ENCODE results near the gene CBR1. TPM values are rescaled to one million over a fixed set of nuclear protein-coding genes. Genes with fewer than 3 reads are reported as not detected.
A peak's percentile ranks its signal among the peaks of the same experiment; 100 is the strongest.

Gene CBR1
- polyA plus RNA-seq, 6 donors from 2014 or later, result 15.4 to 44.6 (median 32.2) TPM

GRCh38 chr21:36115138-36115730 lies 45.4 kb downstream of the CBR1 start:
- H3K4me1 Mint-ChIP-seq, result peaks cover 12 to 20% (median 14%) of the 10 kb centered on the region in 3 donors
- no peak overlapping the region for H3K4me3 Mint-ChIP-seq
- no peak for DNase-seq
- ATAC-seq (ENCODE audit: low read depth in 2 of 2), result peak in 1 of 2 donors; percentile 34
- no peaks in the 10 kb centered on the region for H3K36me3 Mint-ChIP-seq
- no peaks in the 10 kb centered on the region for H3K27me3 Mint-ChIP-seq
- no peaks in the 10 kb centered on the region for H3K9me3 Mint-ChIP-seq
- peak overlapping the region in 1 of 6 donors; percentile 89 for H3K27ac Mint-ChIP-seq

- Mint-ChIP-seq H3K27me3 (no peaks in the 10 kb centered on the region), H3K27ac (no peak overlapping the region), H3K9me3 (no peaks in the 10 kb centered on the region), H3K4me3 (no peak overlapping the region), H3K4me1 (peaks cover 11 to 18% (median 14%) of the 10 kb centered on the region in 3 donors), H3K36me3 (no peaks in the 10 kb centered on the region)
- ATAC-seq (ENCODE audit: low read depth in 2 of 2), result no peak
- no peak for DNase-seq
Measured at GRCh38 chr21:36117286-36117741, 47.5 kb downstream of the CBR1 start.

GRCh38 chr21:36120304-36120888 lies 50.6 kb downstream of the CBR1 start:
- Mint-ChIP-seq H3K9me3 (no peaks in the 10 kb centered on the region), H3K27me3 (peaks cover 0 to under 1% (median 0%) of the 10 kb centered on the region in 3 donors), H3K4me3 (no peak overlapping the region), H3K4me1 (peaks cover 0 to 6% (median 4%) of the 10 kb centered on the region in 3 donors), H3K36me3 (no peaks in the 10 kb centered on the region), H3K27ac (peak overlapping the region in 1 of 6 donors; percentile 2)
- no peak for ATAC-seq (ENCODE audit: low read depth in 2 of 2)
- DNase-seq, result no peak

Other genes starting within 250 kb of the CBR1 start
- gene SETD4, start 9.5 kb upstream of the CBR1 start, polyA plus RNA-seq (ENCODE audit: low read depth in 6 of 6), result 10 to 100 TPM in 2 of 6 donors, 1 to 10 TPM in 4; 6.5 to 15.1 (median 9.7) TPM
- 10 to 100 TPM in 4 of 6 donors, 1 to 10 TPM in 2; 7.4 to 14.5 (median 10.6) TPM for gene CBR3, start 65.1 kb downstream of the CBR1 start, polyA plus RNA-seq (ENCODE audit: low read depth in 6 of 6)
- 10 to 100 TPM; 13.8 to 43.2 (median 29.3) TPM for gene DOP1B, start 86.8 kb downstream of the CBR1 start, polyA plus RNA-seq (ENCODE audit: low read depth in 6 of 6)

All from naive B cell (primary cell).